Keratinocyte (primary cell): ENCODE data around the gene RAB7B. TPM values are rescaled to one million over a fixed set of nuclear protein-coding genes. Genes with fewer than 3 reads are reported as not detected.

ENCODE experiments used
- DNase-seq: peaks from one replicate; pipeline ENCODE4 v3.0.0-alpha.2; 2011; ENCODE audit warnings: low read depth, missing footprints, low spot score
- FAIRE-seq: peaks from 2 replicates; lab custom pipeline; 2011; peaks lifted over from hg19 to GRCh38; lab: Jason Lieb, UNC
- H2AFZ ChIP-seq: 2 replicates; pipeline ENCODE4 v1.6.0; 2012; ENCODE audit warnings: low read length, control low read depth, inconsistent platforms; ENCODE audit not compliant: control insufficient read depth
- H3K27ac ChIP-seq: 2 replicates; pipeline ENCODE4 v1.5.1; 2011; ENCODE audit warnings: low read length; ENCODE audit not compliant: control insufficient read depth, insufficient read depth
- H3K27me3 ChIP-seq: 3 replicates; pipeline ENCODE4 v1.6.0; 2011; ENCODE audit warnings: low read length; ENCODE audit not compliant: control insufficient read depth, insufficient read depth; ENCODE audit errors: extremely low read depth
- H3K36me3 ChIP-seq, 2 experiments: 2 replicates in 1 of 2; 3 replicates in 1 of 2; pipeline ENCODE4 v1.5.1; 2011; ENCODE audit warnings: low read length in 2 of 2, mild to moderate bottlenecking in 1 of 2; ENCODE audit not compliant: control insufficient read depth in 2 of 2, insufficient read depth in 2 of 2; ENCODE audit errors: extremely low read depth in 1 of 2
- H3K4me1 ChIP-seq: 3 replicates; pipeline ENCODE4 v1.5.1; 2011; ENCODE audit warnings: low read length; ENCODE audit not compliant: control insufficient read depth, insufficient read depth; ENCODE audit errors: extremely low read depth
- H3K4me2 ChIP-seq: 3 replicates; pipeline ENCODE4 v1.6.0; 2011; ENCODE audit warnings: low read depth, low read length; ENCODE audit not compliant: control insufficient read depth, insufficient read depth; ENCODE audit errors: extremely low read depth
- H3K4me3 ChIP-seq, 3 experiments: fragments of 200-600 bp in 1 of 3; sonication (generic) in 1 of 3; 2 replicates in 2 of 3; 3 replicates in 1 of 3; pipeline ENCODE4 v1.5.1; 2011 to 2016; ENCODE audit warnings: low read length in 3 of 3, mild to moderate bottlenecking in 3 of 3, control low read depth in 2 of 3, inconsistent platforms in 1 of 3, low read depth in 1 of 3, mixed read lengths in 1 of 3, mixed run types in 1 of 3, moderate library complexity in 1 of 3; ENCODE audit not compliant: control insufficient read depth in 2 of 3, insufficient read depth in 2 of 3; ENCODE audit errors: extremely low read depth in 1 of 3
- H3K79me2 ChIP-seq: 2 replicates; pipeline ENCODE4 v1.6.0; 2012; ENCODE audit warnings: low read length; ENCODE audit not compliant: control insufficient read depth, insufficient read depth
- H3K9ac ChIP-seq: 3 replicates; pipeline ENCODE4 v1.6.0; 2011; ENCODE audit warnings: low read length; ENCODE audit not compliant: control insufficient read depth, insufficient read depth; ENCODE audit errors: extremely low read depth
- H3K9me1 ChIP-seq: 3 replicates; pipeline ENCODE4 v1.6.0; 2011; ENCODE audit warnings: low read length; ENCODE audit not compliant: control insufficient read depth, insufficient read depth; ENCODE audit errors: extremely low read depth
- H3K9me3 ChIP-seq: 2 replicates; pipeline ENCODE4 v1.5.1; 2012; ENCODE audit warnings: low read depth, low read length; ENCODE audit not compliant: control insufficient read depth
- H4K20me1 ChIP-seq: 3 replicates; pipeline ENCODE4 v1.6.0; 2011; ENCODE audit warnings: low read length; ENCODE audit not compliant: control insufficient read depth, insufficient read depth; ENCODE audit errors: extremely low read depth
- CTCF ChIP-seq, 3 experiments: IDR thresholded peaks in 1 of 3; conservative IDR thresholded peaks in 1 of 3; optimal IDR thresholded peaks in 1 of 3; 2 replicates in 2 of 3; 3 replicates in 1 of 3; pipeline versions ENCODE3 to v1.5.1; 2011; ENCODE audit warnings: low read length in 3 of 3, mild to moderate bottlenecking in 3 of 3, moderate library complexity in 2 of 3, control low read depth in 1 of 3, inconsistent platforms in 1 of 3; ENCODE audit not compliant: insufficient read depth in 2 of 3; ENCODE audit errors: extremely low read depth in 1 of 3
- EZH2 ChIP-seq: IDR thresholded peaks from one replicate; pipeline ENCODE4 v1.6.1; 2012; ENCODE audit warnings: inconsistent platforms, mild to moderate bottlenecking, low read length, moderate library complexity
- dilution Hi-C: fragments of 300-500 bp; cut with MboI; formaldehyde crosslinking; loops from one replicate; pipeline ENCODE4 v1.7.0; 2020; ENCODE audit warnings: low sequenced_read_pairs; ENCODE audit not compliant: extremely low pct_ligation_motif_present
- polyA plus RNA-seq, 5 experiments: library from polyadenylated mRNA; depleted of rRNA in 3 of 5; stranded (reverse) in 3 of 5; stranded (forward) in 1 of 5; unstranded in 1 of 5; fragments of >200 nt; gene quantifications; 1 replicate in 1 of 5; 2 replicates in 3 of 5; 3 replicates in 1 of 5; pipeline versions ENCODE4 v1.2.1 to v1.2.3, GENCODE V29; 2011 to 2012; ENCODE audit warnings: missing spikeins in 2 of 5, low read depth in 1 of 5, low replicate concordance in 1 of 5

The RAB7B gene
- polyA plus RNA-seq, 1 donor (not counting 4 experiments of a cell fraction or from before 2014, with no cell fraction given), result 47.8 TPM

DNA sequence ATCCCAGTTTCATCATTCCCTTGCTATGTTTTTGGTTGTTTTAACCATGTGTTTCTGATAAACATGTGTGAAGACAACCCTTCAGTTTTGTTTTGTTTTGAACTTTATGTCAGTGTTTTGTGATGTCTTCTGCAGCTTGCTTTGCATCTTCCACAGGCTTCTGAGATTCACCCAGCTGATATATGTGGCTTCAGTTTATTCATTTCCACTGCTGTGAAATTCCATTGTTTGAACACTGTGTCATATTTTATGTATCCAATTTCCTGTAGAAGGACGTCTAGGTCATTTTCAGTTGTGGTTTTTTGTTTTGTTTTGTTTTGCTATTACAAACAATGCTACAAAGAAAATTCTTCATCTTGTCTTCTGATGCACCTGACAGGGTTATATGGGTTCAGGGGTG, 32.7 kb downstream of the RAB7B start:
- H3K27ac ChIP-seq, result no peak overlapping the region
- DNase-seq, result no peak
- dilution Hi-C loops, result no loop called here

GRCh38 chr1:205969229-205969628, 34.0 kb downstream of the RAB7B start:
- DNase-seq (no peak), FAIRE-seq (no peak)
- dilution Hi-C loops, result no loop called here
- Histone ChIP-seq H3K9ac (no peak overlapping the region), H3K9me1 (no peaks in the 10 kb centered on the region), H4K20me1 (no peaks in the 10 kb centered on the region), H3K4me2 (no peak overlapping the region), H2AFZ (no peak overlapping the region), H3K79me2 (no peaks in the 10 kb centered on the region), H3K36me3 (no peaks in the 10 kb centered on the region), H3K27me3 (peaks cover 4% of the 10 kb centered on the region), H3K4me3 (no peak overlapping the region), H3K9me3 (no peaks in the 10 kb centered on the region), H3K4me1 (no peaks in the 10 kb centered on the region), H3K27ac (no peak overlapping the region)
- no peak for TF ChIP-seq CTCF (optimal IDR thresholded peaks at IDR 0.05 in 1 of 3, IDR thresholded peaks at IDR 0.05 in 1 of 3, conservative IDR thresholded peaks at IDR 0.05 in 1 of 3; ENCODE audit: extremely low read depth in 1 of 3, insufficient read depth in 2 of 3, low read length in 3 of 3)
- TF ChIP-seq EZH2, result no peak

More for the DNA sequence above, 32.7 kb downstream of the RAB7B start:
- no peak overlapping the region for H2AFZ ChIP-seq
- no peak overlapping the region for H3K9ac ChIP-seq
- no peaks in the 10 kb centered on the region for H3K9me3 ChIP-seq
- no peak overlapping the region for H3K4me3 ChIP-seq
- no peaks in the 10 kb centered on the region for H3K36me3 ChIP-seq
- peaks cover 2% of the 10 kb centered on the region for H3K27me3 ChIP-seq
- no peak for FAIRE-seq
- H3K9me1 ChIP-seq, result no peaks in the 10 kb centered on the region
- TF ChIP-seq EZH2 (no peak), CTCF (optimal IDR thresholded peaks at IDR 0.05 in 1 of 3, IDR thresholded peaks at IDR 0.05 in 1 of 3, conservative IDR thresholded peaks at IDR 0.05 in 1 of 3; ENCODE audit: extremely low read depth in 1 of 3, insufficient read depth in 2 of 3, low read length in 3 of 3) (no peak)
- no peak overlapping the region for H3K4me2 ChIP-seq
- no peaks in the 10 kb centered on the region for H3K79me2 ChIP-seq
- no peaks in the 10 kb centered on the region for H3K4me1 ChIP-seq
- H4K20me1 ChIP-seq, result no peaks in the 10 kb centered on the region
